ENCODE data around the gene PTEN. TPM values are rescaled to one million over a fixed set of nuclear protein-coding genes. Genes with fewer than 3 reads are reported as not detected.

Gene PTEN
- total RNA-seq, 4 donors from 2014 or later: 69.1 to 141 (median 91.8) TPM

DNA sequence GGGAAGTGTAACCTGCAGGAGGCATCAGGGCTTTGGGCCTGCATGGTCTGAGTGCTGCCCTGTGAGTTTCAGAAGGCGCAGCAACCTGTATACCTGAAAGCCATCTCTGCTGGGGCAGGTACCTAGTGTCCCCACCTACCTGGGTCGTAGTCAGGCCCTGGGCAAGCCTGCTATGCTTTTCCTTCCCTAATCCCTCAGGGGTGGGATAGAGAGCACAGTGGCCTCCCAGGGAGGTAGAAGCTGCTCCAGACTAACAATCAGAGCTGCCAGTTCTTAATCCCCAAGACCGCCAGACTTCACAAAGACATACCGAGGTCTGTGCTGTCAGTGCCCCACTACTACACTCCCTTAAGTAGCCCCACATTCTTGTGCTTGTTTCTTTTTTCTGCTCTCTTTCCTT, 52.0 kb downstream of the PTEN start:
- TF ChIP-seq POLR2A (IDR thresholded peaks at IDR 0.05) (no peak), POLR2AphosphoS5 (IDR thresholded peaks at IDR 0.05) (no peak), EP300 (IDR thresholded peaks at IDR 0.05) (no peak)
- TF ChIP-seq, protein P1, sequence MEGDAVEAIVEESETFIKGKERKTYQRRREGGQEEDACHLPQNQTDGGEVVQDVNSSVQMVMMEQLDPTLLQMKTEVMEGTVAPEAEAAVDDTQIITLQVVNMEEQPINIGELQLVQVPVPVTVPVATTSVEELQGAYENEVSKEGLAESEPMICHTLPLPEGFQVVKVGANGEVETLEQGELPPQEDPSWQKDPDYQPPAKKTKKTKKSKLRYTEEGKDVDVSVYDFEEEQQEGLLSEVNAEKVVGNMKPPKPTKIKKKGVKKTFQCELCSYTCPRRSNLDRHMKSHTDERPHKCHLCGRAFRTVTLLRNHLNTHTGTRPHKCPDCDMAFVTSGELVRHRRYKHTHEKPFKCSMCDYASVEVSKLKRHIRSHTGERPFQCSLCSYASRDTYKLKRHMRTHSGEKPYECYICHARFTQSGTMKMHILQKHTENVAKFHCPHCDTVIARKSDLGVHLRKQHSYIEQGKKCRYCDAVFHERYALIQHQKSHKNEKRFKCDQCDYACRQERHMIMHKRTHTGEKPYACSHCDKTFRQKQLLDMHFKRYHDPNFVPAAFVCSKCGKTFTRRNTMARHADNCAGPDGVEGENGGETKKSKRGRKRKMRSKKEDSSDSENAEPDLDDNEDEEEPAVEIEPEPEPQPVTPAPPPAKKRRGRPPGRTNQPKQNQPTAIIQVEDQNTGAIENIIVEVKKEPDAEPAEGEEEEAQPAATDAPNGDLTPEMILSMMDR (IDR thresholded peaks at IDR 0.05): no peak
- WGBS: 92% methylated on average over 4 of the region's 4 CpGs
- Histone ChIP-seq H3K4me1 (peaks cover 34% of the 10 kb centered on the region), H3K27me3 (no peaks in the 10 kb centered on the region), H3K4me3 (no peak overlapping the region), H3K9me3 (peaks cover 20% of the 10 kb centered on the region), H3K36me3 (peaks cover 4% of the 10 kb centered on the region), H3K27ac (no peak overlapping the region)
- no peak for DNase-seq (ENCODE audit: low spot score in 2 of 2)

- H3K4me3 ChIP-seq: no peak overlapping the region
- 63% methylated on average over 1 of the region's 1 CpG for WGBS
- H3K4me1 ChIP-seq: peaks cover 34% of the 10 kb centered on the region
- no peak for DNase-seq (ENCODE audit: low spot score in 2 of 2)
- no peaks in the 10 kb centered on the region for H3K27me3 ChIP-seq
- TF ChIP-seq, protein P1 (IDR thresholded peaks at IDR 0.05): no peak
- TF ChIP-seq EP300 (IDR thresholded peaks at IDR 0.05) (no peak), POLR2AphosphoS5 (IDR thresholded peaks at IDR 0.05) (no peak), POLR2A (IDR thresholded peaks at IDR 0.05) (no peak)
- H3K9me3 ChIP-seq: peaks cover 20% of the 10 kb centered on the region
- peaks cover 4% of the 10 kb centered on the region for H3K36me3 ChIP-seq
- no peak overlapping the region for H3K27ac ChIP-seq
These were observed 52.6 kb downstream of the PTEN start for GRCh38 chr10:87915989-87916388.

- Histone ChIP-seq H3K4me3 (no peak overlapping the region), H3K27ac (no peak overlapping the region), H3K4me1 (peaks cover 34% of the 10 kb centered on the region), H3K27me3 (no peaks in the 10 kb centered on the region), H3K36me3 (peaks cover 4% of the 10 kb centered on the region), H3K9me3 (peaks cover 20% of the 10 kb centered on the region)
- WGBS: 40% methylated on average over 3 of the region's 3 CpGs
- TF ChIP-seq POLR2AphosphoS5 (IDR thresholded peaks at IDR 0.05): no peak
- TF ChIP-seq, protein P1 (IDR thresholded peaks at IDR 0.05): no peak
- no peak for TF ChIP-seq EP300 (IDR thresholded peaks at IDR 0.05)
- DNase-seq (ENCODE audit: low spot score in 2 of 2): no peak
These were observed 53.1 kb downstream of the PTEN start for GRCh38 chr10:87916515-87916914.

- no peak for DNase-seq (ENCODE audit: low spot score in 2 of 2)
- H3K27me3 ChIP-seq: no peaks in the 10 kb centered on the region
- H3K4me1 ChIP-seq: peaks cover 37% of the 10 kb centered on the region
- no peak overlapping the region for H3K27ac ChIP-seq
- TF ChIP-seq POLR2AphosphoS5 (IDR thresholded peaks at IDR 0.05) (no peak), POLR2A (IDR thresholded peaks at IDR 0.05) (no peak), EP300 (IDR thresholded peaks at IDR 0.05) (no peak)
- TF ChIP-seq, protein P1 (IDR thresholded peaks at IDR 0.05): no peak
- H3K4me3 ChIP-seq: no peak overlapping the region
- peaks cover 8% of the 10 kb centered on the region for H3K36me3 ChIP-seq
- H3K9me3 ChIP-seq: peaks cover 9% of the 10 kb centered on the region
- WGBS: 25% methylated on average over 3 of the region's 3 CpGs
These were observed 54.9 kb downstream of the PTEN start for GRCh38 chr10:87918254-87918859.

DNA sequence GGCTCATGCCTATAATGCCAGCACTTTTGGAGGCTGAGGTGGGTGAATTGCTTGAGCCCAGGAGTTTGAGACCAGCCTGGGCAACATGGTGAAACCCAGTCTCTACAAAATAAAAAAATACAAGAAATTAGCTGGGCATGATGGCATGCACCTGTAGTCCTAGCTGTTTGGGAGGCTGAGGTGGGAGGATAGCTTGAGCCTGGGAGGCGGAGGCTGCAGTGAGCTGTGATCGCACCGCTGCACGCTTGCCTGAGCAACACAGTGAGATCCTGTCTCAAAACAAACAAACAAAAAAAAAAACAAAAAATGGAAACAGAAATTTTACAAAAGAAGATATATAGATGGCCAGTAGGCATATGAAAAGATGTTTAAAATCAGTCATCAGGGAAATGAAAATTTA, 57.1 kb downstream of the PTEN start:
- TF ChIP-seq POLR2A (IDR thresholded peaks at IDR 0.05) (no peak), POLR2AphosphoS5 (IDR thresholded peaks at IDR 0.05) (no peak), EP300 (IDR thresholded peaks at IDR 0.05) (no peak)
- TF ChIP-seq, protein P1 (IDR thresholded peaks at IDR 0.05): no peak
- H3K27me3 ChIP-seq: no peaks in the 10 kb centered on the region
- H3K27ac ChIP-seq: no peak overlapping the region
- DNase-seq (ENCODE audit: low spot score in 2 of 2): no peak
- H3K4me3 ChIP-seq: no peak overlapping the region
- WGBS: 94% methylated on average over 4 of the region's 4 CpGs
- H3K36me3 ChIP-seq: peaks cover 5% of the 10 kb centered on the region
- H3K4me1 ChIP-seq: peaks cover 37% of the 10 kb centered on the region
- H3K9me3 ChIP-seq: no peaks in the 10 kb centered on the region
